Neural cell (in vitro differentiated cells): ENCODE measurements around the gene HOXA4. TPM values are rescaled to one million over a fixed set of nuclear protein-coding genes. Genes with fewer than 3 reads are reported as not detected.

Experiments
- H2AFZ ChIP-seq: fragments of 200-600, 300-800 bp; sonication (generic), shearing (Covaris generic); 2 replicates; pipeline ENCODE4 v1.6.0; 2014; ENCODE audit warnings: low read depth, mild to moderate bottlenecking, antibody characterized with exemption, low read length, moderate library complexity
- H3F3A ChIP-seq: fragments of 200-600 bp; shearing (Covaris generic); 2 replicates; pipeline ENCODE4 v1.6.1; 2016; ENCODE audit warnings: mild to moderate bottlenecking, moderate library complexity, mixed read lengths, antibody characterized with exemption, low read length; ENCODE audit not compliant: insufficient read depth, poor library complexity, severe bottlenecking
- H3K27ac ChIP-seq: fragments of 200-600, 300-800 bp; sonication (generic), shearing (Covaris generic); 2 replicates; pipeline ENCODE4 v1.5.1; 2014; ENCODE audit warnings: mild to moderate bottlenecking, low read length, moderate library complexity
- H3K27me3 ChIP-seq: fragments of 300-800, 200-600 bp; sonication (generic), shearing (Covaris generic); 2 replicates; pipeline ENCODE4 v1.6.0; 2014; ENCODE audit warnings: mild to moderate bottlenecking, low read depth, low read length, moderate library complexity; ENCODE audit not compliant: insufficient read depth
- H3K36me3 ChIP-seq: fragments of 300-800, 200-600 bp; sonication (generic), shearing (Covaris generic); 2 replicates; pipeline ENCODE4 v1.5.1; 2014; ENCODE audit warnings: mild to moderate bottlenecking, antibody characterized with exemption, low read length, moderate library complexity; ENCODE audit not compliant: insufficient read depth
- H3K4me2 ChIP-seq: fragments of 300-800, 200-600 bp; sonication (generic), shearing (Covaris generic); 2 replicates; pipeline ENCODE4 v1.6.0; 2014; ENCODE audit warnings: mild to moderate bottlenecking, low read length
- H3K4me3 ChIP-seq: fragments of 300-800, 200-600 bp; sonication (generic), shearing (Covaris generic); 2 replicates; pipeline ENCODE4 v1.5.1; 2014; ENCODE audit warnings: mild to moderate bottlenecking, low read length, moderate library complexity
- H3K79me2 ChIP-seq: fragments of 200-600 bp; shearing (Covaris generic); replicated peaks from 2 replicates; pipeline ENCODE4 v1.6.0; 2014; ENCODE audit warnings: mild to moderate bottlenecking, low read length, moderate library complexity; ENCODE audit not compliant: insufficient read depth
- H3K9ac ChIP-seq: fragments of 300-800, 200-600 bp; sonication (generic), shearing (Covaris generic); 2 replicates; pipeline ENCODE4 v1.6.1; 2016; ENCODE audit warnings: mild to moderate bottlenecking, low read length, mixed read lengths
- H3K9me2 ChIP-seq: fragments of 200-600 bp; shearing (Covaris generic); 2 replicates; pipeline ENCODE4 v1.6.1; 2016; ENCODE audit warnings: mild to moderate bottlenecking, low read length, mixed read lengths; ENCODE audit not compliant: insufficient read depth
- H3K9me3 ChIP-seq: fragments of 200-600, 300-800 bp; sonication (generic), shearing (Covaris generic); 2 replicates; pipeline ENCODE4 v1.6.1; 2016; ENCODE audit warnings: mild to moderate bottlenecking, mixed run types, low read length, moderate library complexity, mixed read lengths
- H4K20me1 ChIP-seq: fragments of 200-600 bp; shearing (Covaris generic); 2 replicates; pipeline ENCODE4 v1.6.1; 2016; ENCODE audit warnings: mild to moderate bottlenecking, mixed run types; ENCODE audit not compliant: insufficient read depth
- CTCF ChIP-seq: fragments of 450-650 bp; IDR thresholded peaks from 2 replicates; pipeline ENCODE4 v1.5.1; 2014; ENCODE audit warnings: antibody characterized with exemption, mild to moderate bottlenecking, moderate library complexity; ENCODE audit not compliant: poor library complexity, severe bottlenecking
- EP300 ChIP-seq: fragments of 450-650 bp; conservative IDR thresholded peaks from 2 replicates; pipeline ENCODE4 v1.6.1; 2014; ENCODE audit warnings: antibody characterized with exemption, mild to moderate bottlenecking, moderate library complexity; ENCODE audit not compliant: poor library complexity, severe bottlenecking
- EZH2 ChIP-seq: fragments of 200-600, 300-800 bp; shearing (Covaris generic), sonication (generic); IDR thresholded peaks from 2 replicates; pipeline ENCODE4 v1.6.1; 2014; ENCODE audit warnings: antibody characterized with exemption, low read length, borderline replicate concordance, mild to moderate bottlenecking; ENCODE audit not compliant: insufficient read depth, poor library complexity, severe bottlenecking
- MXI1 ChIP-seq: fragments of 450-650 bp; conservative IDR thresholded peaks from 2 replicates; pipeline ENCODE4 v1.6.1; 2014; ENCODE audit warnings: antibody characterized with exemption, mild to moderate bottlenecking; ENCODE audit not compliant: poor library complexity, severe bottlenecking
- POLR2AphosphoS5 ChIP-seq: IDR thresholded peaks from 2 replicates; pipeline ENCODE4 v1.6.1; 2012
- RAD21 ChIP-seq: fragments of 450-650 bp; conservative IDR thresholded peaks from 2 replicates; pipeline ENCODE4 v1.6.1; 2014; ENCODE audit warnings: antibody characterized with exemption, mild to moderate bottlenecking, moderate library complexity
- REST ChIP-seq: IDR thresholded peaks from 2 replicates; pipeline ENCODE4 v1.6.1; 2012; ENCODE audit warnings: borderline replicate concordance
- SMC3 ChIP-seq: fragments of 450-650 bp; conservative IDR thresholded peaks from 2 replicates; pipeline ENCODE4 v1.6.1; 2014; ENCODE audit warnings: antibody characterized with exemption, mild to moderate bottlenecking, moderate library complexity; ENCODE audit not compliant: poor library complexity
- TAF1 ChIP-seq: IDR thresholded peaks from 2 replicates; pipeline ENCODE4 v1.6.1; 2012; ENCODE audit warnings: low read depth
- polyA plus RNA-seq: library from polyadenylated mRNA; depleted of rRNA; stranded (reverse); fragments of >200 nt; gene quantifications from 2 replicates; pipeline ENCODE4 v1.2.3, GENCODE V29; 2014

Gene HOXA4
- polyA plus RNA-seq, 1 donor from 2014 or later: not detected

- Histone ChIP-seq H3K27me3 (peaks cover 100% of the 10 kb centered on the region), H3K36me3 (no peaks in the 10 kb centered on the region), H3K9me3 (peaks cover 15% of the 10 kb centered on the region), H3K4me3 (no peak overlapping the region), H3F3A (no peaks in the 10 kb centered on the region), H3K27ac (no peak overlapping the region), H3K9ac (no peak overlapping the region), H2AFZ (no peak overlapping the region), H4K20me1 (no peaks in the 10 kb centered on the region), H3K4me2 (no peak overlapping the region), H3K79me2 (no peaks in the 10 kb centered on the region), H3K9me2 (no peaks in the 10 kb centered on the region)
- TF ChIP-seq REST (no peak), EP300 (no peak), CTCF (no peak), EZH2 (no peak), MXI1 (no peak), RAD21 (no peak), POLR2AphosphoS5 (no peak), TAF1 (no peak), SMC3 (no peak)
These were observed 45.9 kb upstream of the HOXA4 start for GRCh38 chr7:27176524-27176845.

- no peaks in the 10 kb centered on the region for H3K36me3 ChIP-seq
- no peak overlapping the region for H3K4me2 ChIP-seq
- H3K9me3 ChIP-seq: peaks cover 15% of the 10 kb centered on the region
- no peaks in the 10 kb centered on the region for H3K79me2 ChIP-seq
- H3K27ac ChIP-seq: no peak overlapping the region
- H2AFZ ChIP-seq: no peak overlapping the region
- H3F3A ChIP-seq: no peaks in the 10 kb centered on the region
- H3K9ac ChIP-seq: no peak overlapping the region
- peaks cover 100% of the 10 kb centered on the region for H3K27me3 ChIP-seq
- no peak overlapping the region for H3K4me3 ChIP-seq
- no peaks in the 10 kb centered on the region for H4K20me1 ChIP-seq
- no peak for TF ChIP-seq EP300
- TF ChIP-seq EZH2: no peak
- no peaks in the 10 kb centered on the region for H3K9me2 ChIP-seq
These were observed 45.3 kb upstream of the HOXA4 start for GRCh38 chr7:27175626-27176523.
